GM19240 (cell line): ENCODE results near the gene ZNF516.

Experiments used
- DNase-seq: peaks from one replicate; pipeline ENCODE4 v3.0.0; 2011; ENCODE audit warnings: low spot score; ENCODE audit not compliant: insufficient read length

The ZNF516 gene

DNA sequence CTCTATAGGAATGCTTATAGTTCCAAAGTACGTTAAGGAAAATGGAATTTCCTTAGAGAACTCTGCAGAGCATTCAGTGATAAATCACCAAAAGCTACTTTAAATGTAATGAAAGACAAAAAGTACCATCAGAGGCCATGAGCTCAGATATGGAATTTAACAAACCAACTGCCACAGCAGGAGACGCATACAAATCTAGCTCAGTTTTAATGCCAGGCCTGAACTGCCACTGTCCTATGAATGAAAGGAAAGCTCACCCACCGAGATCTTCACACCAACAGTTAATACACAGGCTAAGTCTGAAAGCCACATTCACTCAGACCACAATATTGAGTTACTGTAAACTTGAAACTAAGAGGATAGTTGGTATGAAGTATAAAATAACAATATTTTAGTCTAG is 126.8 kb downstream of the ZNF516 start:
- DNase-seq: no peak

GRCh38 chr18:76367168-76368125 is 127.6 kb downstream of the ZNF516 start:
- no peak for DNase-seq

GRCh38 chr18:76365561-76365960 is 129.5 kb downstream of the ZNF516 start:
- no peak for DNase-seq

DNA sequence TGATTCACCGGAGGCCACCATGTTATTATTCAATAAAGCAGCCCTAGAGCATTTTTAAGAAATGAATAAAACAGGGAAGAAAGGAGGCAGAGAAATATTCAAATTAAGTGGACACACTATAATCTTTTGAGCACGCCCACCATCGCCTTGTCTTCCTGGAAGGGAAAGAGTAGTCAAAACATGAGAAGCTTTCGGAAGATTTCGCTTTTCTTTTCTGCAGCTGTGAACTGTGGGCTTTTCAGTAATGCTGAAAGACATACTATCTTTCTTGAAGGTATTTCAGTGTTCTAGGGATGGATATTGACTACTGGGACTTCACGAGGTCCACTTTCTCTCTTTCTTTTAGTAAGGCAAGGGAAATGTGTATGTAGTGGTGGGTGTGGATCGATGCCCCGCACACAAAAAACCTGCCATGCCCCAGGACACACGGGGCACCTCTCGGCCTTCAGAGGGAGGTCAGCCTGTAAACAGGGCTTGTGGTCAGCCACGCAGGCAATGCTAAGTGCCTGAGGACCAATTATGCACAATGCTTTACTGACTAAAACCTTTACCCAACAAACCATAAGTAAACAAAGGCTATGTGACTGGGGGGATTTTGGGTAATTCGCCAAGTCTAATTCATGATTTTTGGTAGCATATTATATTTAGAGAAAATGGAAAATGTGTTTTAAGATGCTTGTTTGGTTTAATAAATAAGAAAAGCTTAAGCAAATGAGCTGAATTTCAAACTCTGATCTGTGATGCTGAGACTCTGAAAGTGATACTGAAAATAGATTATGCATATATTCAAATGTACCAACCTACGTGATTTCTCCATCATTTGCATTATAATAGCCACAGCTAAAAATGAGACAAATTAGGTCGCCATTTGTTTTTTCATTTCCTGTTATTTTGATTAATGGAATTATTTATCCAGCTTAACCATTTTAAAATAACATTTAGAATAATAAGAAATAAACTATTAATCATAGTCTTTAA is 130.5 kb downstream of the ZNF516 start:
- peak; percentile 59 for DNase-seq

DNA sequence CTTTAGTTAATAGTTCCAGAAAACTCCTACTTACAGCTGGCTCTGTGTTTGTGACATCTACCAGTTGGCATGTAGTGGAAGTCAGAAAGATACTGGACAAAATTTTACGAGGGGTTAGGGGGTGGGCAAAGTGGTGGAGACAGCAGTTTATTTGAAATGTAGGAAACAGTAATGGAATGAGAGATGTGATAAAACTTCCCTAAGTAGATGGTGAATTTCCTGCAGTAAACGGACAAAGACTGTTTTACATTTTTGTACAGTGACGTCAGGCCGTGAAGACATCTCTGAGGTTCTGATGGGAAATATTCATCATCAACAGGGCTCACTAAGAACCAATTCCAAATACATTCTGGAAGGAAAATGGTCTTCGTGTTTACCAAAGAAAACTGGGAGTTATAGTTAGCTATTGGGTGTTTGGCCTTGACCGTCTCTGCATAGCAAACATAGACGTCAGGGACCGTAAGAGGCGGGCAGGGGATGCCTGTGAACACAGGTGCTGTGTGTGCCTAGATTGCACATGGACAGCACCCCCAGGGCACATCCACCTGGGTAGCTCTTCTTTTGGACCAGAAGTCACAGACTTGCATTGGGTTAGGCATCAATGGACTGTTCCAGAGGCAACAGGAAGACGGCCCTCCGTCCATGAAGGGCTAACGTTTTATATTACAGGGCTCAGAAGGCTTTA is 131.5 kb downstream of the ZNF516 start:
- DNase-seq: no peak

DNA sequence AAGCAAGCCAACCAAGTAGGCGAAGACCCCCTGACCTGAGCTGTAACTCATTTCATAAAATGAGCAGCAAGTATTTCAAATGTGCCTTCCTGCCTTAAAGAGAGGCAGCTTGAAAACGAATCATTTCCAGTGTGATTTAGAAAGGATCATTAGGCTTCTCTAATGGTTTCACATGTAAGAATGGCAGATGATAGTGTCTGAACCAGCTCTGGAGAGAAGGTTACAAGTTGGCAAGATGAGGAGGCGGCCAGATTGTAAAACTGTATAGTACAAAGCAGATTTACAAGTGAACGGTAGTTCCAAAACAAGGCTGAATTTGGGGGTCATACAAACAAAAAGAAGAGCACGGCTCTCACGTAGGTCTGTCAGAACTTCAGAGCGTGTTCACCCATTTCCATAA is 132.4 kb downstream of the ZNF516 start:
- DNase-seq: no peak

GRCh38 chr18:76361219-76361618 is 133.8 kb downstream of the ZNF516 start:
- DNase-seq: no peak

- no peak for DNase-seq
Measured at GRCh38 chr18:76359909-76360308, 135.1 kb downstream of the ZNF516 start.

GRCh38 chr18:76358774-76359173 is 136.3 kb downstream of the ZNF516 start:
- no peak for DNase-seq

GRCh38 chr18:76357585-76358260 is 137.3 kb downstream of the ZNF516 start:
- DNase-seq: no peak

DNA sequence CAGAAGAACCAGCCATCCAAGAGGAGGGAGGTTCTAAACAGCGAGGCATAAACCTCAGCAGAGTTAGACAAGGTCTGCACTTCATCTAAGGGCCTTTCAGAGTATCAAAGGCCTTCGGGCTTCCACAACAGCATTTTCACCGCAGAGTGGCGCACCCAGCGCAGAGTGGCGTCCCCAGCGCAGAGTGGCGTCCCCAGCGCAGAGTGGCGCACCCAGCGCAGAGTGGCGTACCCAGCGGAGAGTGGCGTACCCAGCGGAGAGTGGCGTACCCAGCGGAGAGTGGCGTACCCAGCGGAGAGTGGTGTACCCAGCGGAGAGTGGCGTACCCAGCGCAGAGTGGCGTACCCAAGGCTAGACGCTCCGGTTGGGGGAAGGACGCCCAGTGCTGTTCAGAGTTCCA is 137.9 kb downstream of the ZNF516 start:
- no peak for DNase-seq

DNA sequence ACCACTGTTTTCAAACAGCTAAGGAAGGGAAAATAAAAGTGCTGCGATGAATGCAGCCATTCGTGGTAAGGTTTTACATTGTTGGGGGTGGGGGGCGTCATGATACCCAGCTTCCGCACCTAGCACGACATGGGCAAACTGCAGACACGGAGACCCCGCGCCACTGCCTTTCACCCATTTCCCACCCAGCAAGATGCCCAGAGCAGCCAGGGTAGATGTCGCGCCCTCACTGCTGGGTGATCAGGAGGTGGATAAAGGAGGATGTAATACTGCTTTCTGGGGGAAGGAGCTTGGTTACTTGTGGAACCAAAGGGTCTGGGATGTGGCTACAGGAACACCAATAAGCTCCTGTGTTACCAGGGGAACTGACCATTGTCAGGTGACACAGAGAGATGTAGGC is 138.4 kb downstream of the ZNF516 start:
- no peak for DNase-seq

- no peak for DNase-seq
Measured at GRCh38 chr18:76354348-76354747, 140.7 kb downstream of the ZNF516 start.

GRCh38 chr18:76353500-76353899 is 141.5 kb downstream of the ZNF516 start:
- no peak for DNase-seq

- no peak for DNase-seq
Measured at GRCh38 chr18:76353046-76353445, 142.0 kb downstream of the ZNF516 start.

- DNase-seq: no peak
Measured at GRCh38 chr18:76351961-76352581, 143.0 kb downstream of the ZNF516 start.

- no peak for DNase-seq
Measured at GRCh38 chr18:76350134-76351025, 144.7 kb downstream of the ZNF516 start.

- DNase-seq: peak; percentile 33
Measured at GRCh38 chr18:76349067-76349715, 145.9 kb downstream of the ZNF516 start.
